SK-N-SH treated with all-trans-retinoic acid at 6 μM for 48 hours (cell line): Measurements from ENCODE around the gene CCM2.

ENCODE experiments used
- ATAC-seq: fragments of 200-7000 bp; cut with Tn5 transposase; 3 replicates; pipeline ENCODE4 v1.9.1; 2020; ENCODE audit warnings: mild to moderate bottlenecking, moderate library complexity
- ARNTL ChIP-seq: fragments of 450-650 bp; formaldehyde crosslinking; IDR thresholded peaks from 2 replicates; pipeline ENCODE4 v1.5.0; 2020; ENCODE audit warnings: low read depth, mild to moderate bottlenecking, moderate library complexity, borderline replicate concordance
- BACH2 ChIP-seq: fragments of 250-450 bp; sonication (Bioruptor Pico); IDR thresholded peaks from 2 replicates; pipeline ENCODE4 v1.9.0; 2021; ENCODE audit warnings: mild to moderate bottlenecking, borderline replicate concordance
- CREB5 ChIP-seq: fragments of 250-450 bp; sonication (Bioruptor Pico); IDR thresholded peaks from 2 replicates; pipeline ENCODE4 v1.5.1; 2020; ENCODE audit warnings: low read depth, mild to moderate bottlenecking, moderate library complexity
- CSDC2 ChIP-seq: fragments of 250-450 bp; sonication (Bioruptor Pico); IDR thresholded peaks from 2 replicates; pipeline ENCODE4 v1.5.0; 2020; ENCODE audit warnings: mild to moderate bottlenecking, moderate library complexity
- CSRNP3 ChIP-seq: fragments of 250-450 bp; sonication (Bioruptor Pico); IDR thresholded peaks from 2 replicates; pipeline ENCODE4 v1.5.1; 2021; ENCODE audit warnings: mild to moderate bottlenecking, moderate library complexity
- ESRRG ChIP-seq: fragments of 250-450 bp; sonication (Bioruptor Pico); IDR thresholded peaks from 2 replicates; pipeline ENCODE4 v1.6.1; 2021; ENCODE audit warnings: mild to moderate bottlenecking
- GLIS3 ChIP-seq: fragments of 250-450 bp; sonication (Bioruptor Pico); IDR thresholded peaks from 2 replicates; pipeline ENCODE4 v1.5.0; 2020; ENCODE audit warnings: mild to moderate bottlenecking, moderate library complexity
- ISL1 ChIP-seq: fragments of 250-450 bp; sonication (Bioruptor Pico); IDR thresholded peaks from 2 replicates; pipeline ENCODE4 v2.1.2; 2022; ENCODE audit warnings: mild to moderate bottlenecking, moderate library complexity
- OSR1 ChIP-seq: fragments of 250-450 bp; sonication (Bioruptor Pico); IDR thresholded peaks from 2 replicates; pipeline ENCODE4 v1.8.0; 2022; ENCODE audit warnings: moderate library complexity, mild to moderate bottlenecking, inconsistent platforms
- PATZ1 ChIP-seq: fragments of 250-450 bp; sonication (Bioruptor Pico); IDR thresholded peaks from 2 replicates; pipeline ENCODE4 v1.8.0; 2020; ENCODE audit warnings: mild to moderate bottlenecking, moderate library complexity, borderline replicate concordance
- POU6F1 ChIP-seq: fragments of 250-450 bp; sonication (Bioruptor Pico); IDR thresholded peaks from 2 replicates; pipeline ENCODE4 v1.8.0; 2021; ENCODE audit warnings: low read depth, mild to moderate bottlenecking, moderate library complexity, borderline replicate concordance
- PPARA ChIP-seq: fragments of 250-450 bp; sonication (Bioruptor Pico); IDR thresholded peaks from 2 replicates; pipeline ENCODE4 v1.5.0; 2020; ENCODE audit warnings: mild to moderate bottlenecking, borderline replicate concordance
- RARB ChIP-seq: fragments of 250-450 bp; sonication (Bioruptor Pico); IDR thresholded peaks from 2 replicates; pipeline ENCODE4 v1.8.0; 2021; ENCODE audit warnings: mild to moderate bottlenecking, moderate library complexity
- SNAI2 ChIP-seq: fragments of 250-450 bp; sonication (Bioruptor Pico); IDR thresholded peaks from 2 replicates; pipeline ENCODE4 v1.5.0; 2020; ENCODE audit warnings: mild to moderate bottlenecking, moderate library complexity
- TCF4 ChIP-seq: fragments of 250-450 bp; sonication (Bioruptor Pico); IDR thresholded peaks from 2 replicates; pipeline ENCODE4 v1.8.0; 2021; ENCODE audit warnings: mild to moderate bottlenecking, moderate library complexity, borderline replicate concordance
- TOX ChIP-seq: fragments of 250-450 bp; sonication (Bioruptor Pico); IDR thresholded peaks from 2 replicates; pipeline ENCODE4 v1.8.0; 2021; ENCODE audit warnings: mild to moderate bottlenecking, moderate library complexity, borderline replicate concordance
- TSHZ2 ChIP-seq: fragments of 250-450 bp; sonication (Bioruptor Pico); IDR thresholded peaks from 2 replicates; pipeline ENCODE4 v1.5.0; 2020; ENCODE audit warnings: mild to moderate bottlenecking, moderate library complexity
- ZC3H10 ChIP-seq: fragments of 250-450 bp; sonication (Bioruptor Pico); IDR thresholded peaks from 2 replicates; pipeline ENCODE4 v1.5.1; 2021; ENCODE audit warnings: mild to moderate bottlenecking, moderate library complexity
- ZFP3 ChIP-seq: fragments of 250-450 bp; sonication (Bioruptor Pico); IDR thresholded peaks from 2 replicates; pipeline ENCODE4 v1.5.0; 2020; ENCODE audit warnings: mild to moderate bottlenecking, moderate library complexity
- ZFP30 ChIP-seq: fragments of 450-650 bp; formaldehyde crosslinking; IDR thresholded peaks from 2 replicates; pipeline ENCODE4 v1.5.0; 2022; ENCODE audit warnings: mild to moderate bottlenecking, moderate library complexity
- ZNF565 ChIP-seq: fragments of 450-650 bp; formaldehyde crosslinking; conservative IDR thresholded peaks from 2 replicates; pipeline ENCODE4 v1.5.0; 2020; ENCODE audit warnings: low read depth, mild to moderate bottlenecking, moderate library complexity
- ZNF8 ChIP-seq: fragments of 450-650 bp; formaldehyde crosslinking; IDR thresholded peaks from 2 replicates; pipeline ENCODE4 v1.5.0; 2020; ENCODE audit warnings: mild to moderate bottlenecking, moderate library complexity

Gene CCM2

GRCh38 chr7:45028920-45029344 lies 28.9 kb downstream of the CCM2 start:
- no peak for ATAC-seq
- TF ChIP-seq ISL1 (CRISPR knock-in tag) (no peak), GLIS3 (no peak), TOX (CRISPR knock-in tag) (no peak), ARNTL (no peak), TSHZ2 (CRISPR knock-in tag) (no peak), RARB (CRISPR knock-in tag) (no peak)

GRCh38 chr7:45031829-45032228 lies 31.8 kb downstream of the CCM2 start:
- ATAC-seq, result no peak
- no peak for TF ChIP-seq GLIS3
- TF ChIP-seq ARNTL, result no peak
- TF ChIP-seq SNAI2, result no peak
- no peak for TF ChIP-seq ESRRG (CRISPR knock-in tag)
- no peak for TF ChIP-seq RARB (CRISPR knock-in tag)
- TF ChIP-seq CSRNP3 (CRISPR knock-in tag), result no peak
- TF ChIP-seq ZNF565 (CRISPR knock-in tag), result no peak
- TF ChIP-seq OSR1 (CRISPR knock-in tag), result no peak
- TF ChIP-seq TSHZ2 (CRISPR knock-in tag), result no peak
- no peak for TF ChIP-seq PPARA
- TF ChIP-seq TOX (CRISPR knock-in tag), result no peak
- no peak for TF ChIP-seq BACH2 (CRISPR knock-in tag)
- no peak for TF ChIP-seq ZNF8 (CRISPR knock-in tag)
- no peak for TF ChIP-seq POU6F1 (CRISPR knock-in tag)
- TF ChIP-seq ISL1 (CRISPR knock-in tag), result no peak
- TF ChIP-seq ZFP3, result no peak
- TF ChIP-seq PATZ1, result no peak
- TF ChIP-seq TCF4 (CRISPR knock-in tag), result no peak

- TF ChIP-seq BACH2 (CRISPR knock-in tag) (no peak), ZNF8 (CRISPR knock-in tag) (no peak), ESRRG (CRISPR knock-in tag) (no peak), OSR1 (CRISPR knock-in tag) (no peak), CSDC2 (CRISPR knock-in tag) (no peak), ZFP30 (CRISPR knock-in tag) (no peak), TOX (CRISPR knock-in tag) (no peak), POU6F1 (CRISPR knock-in tag) (no peak), ARNTL (no peak), CREB5 (CRISPR knock-in tag) (no peak), ZNF565 (CRISPR knock-in tag) (no peak), GLIS3 (no peak), ZC3H10 (CRISPR knock-in tag) (no peak), SNAI2 (no peak), RARB (CRISPR knock-in tag) (no peak)
- TF ChIP-seq, all 23 proteins: peak for 0
- ATAC-seq, result no peak
Observed at GRCh38 chr7:45032421-45032820, 32.4 kb downstream of the CCM2 start.
